Measurements from ENCODE around the gene EIF4G1. TPM values are rescaled to one million over a fixed set of nuclear protein-coding genes. Genes with fewer than 3 reads are reported as not detected.

EIF4G1 gene
- total RNA-seq, 4 donors from 2014 or later = 474 to 863 (median 735) TPM

- Histone ChIP-seq H3K4me3 (no peak overlapping the region), H3K4me1 (peaks cover 19 to 22% of the 10 kb centered on the region in 2 donors), H3K27me3 (no peaks in the 10 kb centered on the region), H3K27ac (no peak overlapping the region), H3K36me3 (peaks cover 0 to 35% of the 10 kb centered on the region in 2 donors), H3K9me3 (no peaks in the 10 kb centered on the region)
- TF ChIP-seq POLR2A (IDR thresholded peaks at IDR 0.05) (no peak), CTCF (IDR thresholded peaks at IDR 0.05 in 4 of 5, conservative IDR thresholded peaks at IDR 0.05 in 1 of 5) (no peak)
- ATAC-seq = no peak
- DNase-seq = no peak
- in situ Hi-C loops (cut with MboI; ENCODE audit: low sequenced_read_pairs in 4 of 4) = loop anchor here in 3 of 4 donors (25.0 kb wide), 3 partner anchors 394 to 444 kb away; partner anchors contain the start of gene VPS8 (in 1 of the 3)
- intact Hi-C loops (cut with DNase I; ENCODE audit: low total_unique reads) = loop anchor here (10.0 kb wide), 1 partner anchor 407 kb away; no protein-coding TSS in a partner anchor
These were observed 53.7 kb downstream of the EIF4G1 start for GRCh38 chr3:184368116-184368515.

DNA sequence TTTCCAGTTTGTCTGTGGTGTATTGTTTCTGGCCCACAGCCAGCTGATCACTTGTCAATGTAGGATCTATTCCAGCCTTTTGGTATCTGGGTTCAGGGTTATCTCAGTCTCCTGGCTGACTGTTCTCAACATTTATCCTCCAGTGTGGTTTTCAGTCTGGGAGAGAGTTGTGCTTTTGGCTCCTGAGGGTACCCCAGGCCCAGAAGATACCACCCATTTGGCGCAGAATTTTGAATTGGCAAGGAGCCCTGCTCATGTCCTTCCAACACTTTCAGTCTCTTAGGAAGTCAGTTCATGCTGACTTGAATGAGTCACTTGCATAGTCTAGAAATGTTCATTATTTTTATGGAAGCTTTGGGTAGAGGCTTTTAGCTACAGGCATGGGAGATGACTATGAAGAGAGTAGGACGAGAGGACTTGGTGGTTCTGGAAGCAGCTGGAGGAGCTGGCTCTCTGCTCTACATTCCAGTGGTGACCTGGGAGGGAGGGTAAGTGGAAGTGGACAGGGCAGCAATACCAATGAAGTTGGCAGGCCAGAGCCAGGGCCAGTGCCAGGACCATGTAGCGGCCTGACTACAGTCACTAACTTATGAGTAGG is 54.3 kb downstream of the EIF4G1 start:
- Histone ChIP-seq H3K36me3 (peaks cover 0 to 35% of the 10 kb centered on the region in 2 donors), H3K9me3 (no peaks in the 10 kb centered on the region), H3K27me3 (no peaks in the 10 kb centered on the region), H3K4me3 (no peak overlapping the region), H3K27ac (peak overlapping the region; percentile 4 to 38 (median 12)), H3K4me1 (peaks cover 19% of the 10 kb centered on the region in 2 donors)
- peak in 1 of 2 donors; percentile 34 for ATAC-seq
- in situ Hi-C loops (cut with MboI; ENCODE audit: low sequenced_read_pairs in 4 of 4) = loop anchor here in 3 of 4 donors (25.0 kb wide), 3 partner anchors 394 to 444 kb away; partner anchors contain the start of gene VPS8 (in 1 of the 3)
- no peak for TF ChIP-seq CTCF (IDR thresholded peaks at IDR 0.05 in 4 of 5, conservative IDR thresholded peaks at IDR 0.05 in 1 of 5)
- no peak for TF ChIP-seq POLR2A (IDR thresholded peaks at IDR 0.05)
- no peak for DNase-seq
- intact Hi-C loops (cut with DNase I; ENCODE audit: low total_unique reads) = loop anchor here (10.0 kb wide), 1 partner anchor 406 kb away; no protein-coding TSS in a partner anchor

GRCh38 chr3:184371570-184372018 is 57.2 kb downstream of the EIF4G1 start:
- ATAC-seq (peak; percentile 95 to 96), DNase-seq (peak; percentile 71 to 83)
- intact Hi-C loops (cut with DNase I; ENCODE audit: low total_unique reads) = loop anchor here (1.0 kb wide), 2 partner anchors 142 to 173 kb away; no protein-coding TSS in a partner anchor
- Histone ChIP-seq H3K36me3 (peaks cover 0 to 24% of the 10 kb centered on the region in 2 donors), H3K9me3 (no peaks in the 10 kb centered on the region), H3K4me3 (no peak overlapping the region), H3K27ac (no peak overlapping the region), H3K4me1 (peaks cover 7 to 13% of the 10 kb centered on the region in 2 donors), H3K27me3 (no peaks in the 10 kb centered on the region)
- TF ChIP-seq POLR2A (IDR thresholded peaks at IDR 0.05) (no peak), CTCF (IDR thresholded peaks at IDR 0.05 in 4 of 5, conservative IDR thresholded peaks at IDR 0.05 in 1 of 5) (peak; percentile 86 to 98 (median 92))
- in situ Hi-C loops (cut with MboI; ENCODE audit: low sequenced_read_pairs in 4 of 4) = loop anchor here (5.0 to 25.0 kb wide), 7 partner anchors 141 to 441 kb away; partner anchors contain the start of gene VPS8 (in 1 of the 4)

GRCh38 chr3:184372296-184372821 is 58.0 kb downstream of the EIF4G1 start:
- in situ Hi-C loops (cut with MboI; ENCODE audit: low sequenced_read_pairs in 4 of 4) = loop anchor here (5.0 to 25.0 kb wide), 7 partner anchors 140 to 440 kb away; partner anchors contain the start of gene VPS8 (in 1 of the 4)
- H3K27ac ChIP-seq = no peak overlapping the region
- H3K4me1 ChIP-seq = peaks cover 7 to 13% of the 10 kb centered on the region in 2 donors
- TF ChIP-seq CTCF (IDR thresholded peaks at IDR 0.05 in 4 of 5, conservative IDR thresholded peaks at IDR 0.05 in 1 of 5) (no peak), POLR2A (IDR thresholded peaks at IDR 0.05) (no peak)
- intact Hi-C loops (cut with DNase I; ENCODE audit: low total_unique reads) = no loop called here
- DNase-seq (no peak), ATAC-seq (no peak)
- H3K36me3 ChIP-seq = peaks cover 0 to 17% of the 10 kb centered on the region in 2 donors
- no peaks in the 10 kb centered on the region for H3K27me3 ChIP-seq
- H3K4me3 ChIP-seq = no peak overlapping the region
- no peaks in the 10 kb centered on the region for H3K9me3 ChIP-seq

Measured in gastrocnemius medialis (tissue), 4 donors.